ENCODE results near the gene MRRF.

DNA sequence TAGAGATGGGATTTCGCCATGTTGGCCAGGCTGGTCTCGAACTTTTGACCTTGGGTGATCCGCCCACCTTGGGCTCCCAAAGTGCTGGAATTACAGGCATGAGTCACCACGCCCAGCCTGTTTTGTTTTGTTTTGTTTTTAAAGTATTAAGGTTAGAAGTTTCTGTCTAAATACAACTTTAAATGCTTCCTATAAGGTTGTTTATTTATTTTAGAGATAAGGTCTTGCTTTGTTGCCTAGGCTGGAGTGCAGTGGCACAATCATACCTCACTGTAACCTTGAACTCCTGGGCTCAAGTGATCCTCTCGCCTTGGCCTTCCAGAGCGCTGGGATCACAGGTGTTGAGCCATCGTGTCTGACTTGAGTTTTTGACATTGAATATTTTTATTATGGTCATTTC lies 11.4 kb downstream of the MRRF start:
- TF ChIP-seq, protein P1, sequence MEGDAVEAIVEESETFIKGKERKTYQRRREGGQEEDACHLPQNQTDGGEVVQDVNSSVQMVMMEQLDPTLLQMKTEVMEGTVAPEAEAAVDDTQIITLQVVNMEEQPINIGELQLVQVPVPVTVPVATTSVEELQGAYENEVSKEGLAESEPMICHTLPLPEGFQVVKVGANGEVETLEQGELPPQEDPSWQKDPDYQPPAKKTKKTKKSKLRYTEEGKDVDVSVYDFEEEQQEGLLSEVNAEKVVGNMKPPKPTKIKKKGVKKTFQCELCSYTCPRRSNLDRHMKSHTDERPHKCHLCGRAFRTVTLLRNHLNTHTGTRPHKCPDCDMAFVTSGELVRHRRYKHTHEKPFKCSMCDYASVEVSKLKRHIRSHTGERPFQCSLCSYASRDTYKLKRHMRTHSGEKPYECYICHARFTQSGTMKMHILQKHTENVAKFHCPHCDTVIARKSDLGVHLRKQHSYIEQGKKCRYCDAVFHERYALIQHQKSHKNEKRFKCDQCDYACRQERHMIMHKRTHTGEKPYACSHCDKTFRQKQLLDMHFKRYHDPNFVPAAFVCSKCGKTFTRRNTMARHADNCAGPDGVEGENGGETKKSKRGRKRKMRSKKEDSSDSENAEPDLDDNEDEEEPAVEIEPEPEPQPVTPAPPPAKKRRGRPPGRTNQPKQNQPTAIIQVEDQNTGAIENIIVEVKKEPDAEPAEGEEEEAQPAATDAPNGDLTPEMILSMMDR (IDR thresholded peaks at IDR 0.05), result no peak
- TF ChIP-seq POLR2A (IDR thresholded peaks at IDR 0.05), result no peak
